Stimulated activated CD4-positive, alpha-beta T cell treated with anti-CD3 and anti-CD28 coated beads, Interleukin-15, amount 100 ng/mL, for 48 hours (primary cell): ENCODE data around the gene SLC35G2.
"Not testable (repeated sequence)": the region's sequence is repeated elsewhere in the genome, so short reads cannot be mapped to it uniquely, and the experiment has no call there.

Source experiments
- DNase-seq, 2 donors: peaks; one replicate each; pipeline ENCODE4 v3.0.0-alpha.2; 2020; ENCODE audit warnings: low read depth in 2 of 2

SLC35G2 gene

DNA sequence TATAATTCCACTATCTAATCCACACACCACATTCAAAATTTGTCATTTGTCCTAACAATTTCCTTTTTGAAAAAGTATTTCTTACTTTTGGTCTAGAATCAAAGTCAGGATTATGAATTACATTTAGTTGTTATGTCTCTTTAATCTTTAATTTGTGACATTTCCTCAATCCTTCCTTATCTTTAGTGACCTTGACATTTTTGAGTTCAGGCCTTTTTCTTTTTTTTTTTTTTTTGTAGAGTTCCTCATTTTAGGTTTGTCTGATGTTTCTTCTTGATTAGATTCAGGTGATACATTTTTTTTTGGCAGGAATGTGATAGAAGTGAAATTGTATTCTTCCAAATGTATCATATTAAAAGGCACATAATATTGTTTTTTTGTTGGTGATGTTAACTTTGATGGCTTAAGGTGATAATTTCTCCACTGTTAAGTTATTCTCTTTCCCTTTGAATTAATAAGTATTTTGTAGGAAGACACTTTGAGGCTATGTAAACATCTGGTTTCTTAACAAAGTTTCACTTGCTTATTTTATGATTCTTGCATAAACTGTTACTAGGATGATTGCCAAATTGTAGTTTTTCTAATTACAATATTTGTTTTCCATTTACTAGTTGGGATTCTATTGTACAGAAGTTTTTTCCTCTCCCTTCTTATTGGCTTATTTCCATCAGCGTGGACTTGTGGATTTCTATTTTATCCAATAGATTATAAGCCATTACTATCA, 16.3 kb downstream of the SLC35G2 start:
- no peak for DNase-seq

GRCh38 chr3:136835813-136836510, 17.0 kb downstream of the SLC35G2 start:
- no peak for DNase-seq

GRCh38 chr3:136836511-136837156, 17.7 kb downstream of the SLC35G2 start:
- DNase-seq: no peak

GRCh38 chr3:136838641-136839555, 20.0 kb downstream of the SLC35G2 start:
- DNase-seq: no peak

DNA sequence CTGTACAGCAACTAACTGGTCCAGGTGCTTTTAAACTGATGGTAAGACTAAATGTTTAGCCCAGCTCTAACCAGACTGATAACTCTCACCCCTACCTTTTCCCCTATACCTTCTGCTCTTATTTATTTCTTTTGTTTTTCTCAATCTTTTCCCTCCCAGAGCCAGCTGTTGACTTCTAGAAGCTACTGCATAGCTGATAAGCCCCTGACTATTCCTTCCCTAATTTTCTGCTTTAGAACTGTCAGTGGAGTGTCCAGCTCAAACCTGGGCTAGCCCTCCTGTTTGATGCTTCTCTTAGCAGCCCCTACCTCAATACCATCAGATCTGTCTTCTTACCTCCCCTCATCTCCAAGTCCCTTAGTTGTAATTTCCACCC, 20.6 kb downstream of the SLC35G2 start:
- no peak for DNase-seq

DNA sequence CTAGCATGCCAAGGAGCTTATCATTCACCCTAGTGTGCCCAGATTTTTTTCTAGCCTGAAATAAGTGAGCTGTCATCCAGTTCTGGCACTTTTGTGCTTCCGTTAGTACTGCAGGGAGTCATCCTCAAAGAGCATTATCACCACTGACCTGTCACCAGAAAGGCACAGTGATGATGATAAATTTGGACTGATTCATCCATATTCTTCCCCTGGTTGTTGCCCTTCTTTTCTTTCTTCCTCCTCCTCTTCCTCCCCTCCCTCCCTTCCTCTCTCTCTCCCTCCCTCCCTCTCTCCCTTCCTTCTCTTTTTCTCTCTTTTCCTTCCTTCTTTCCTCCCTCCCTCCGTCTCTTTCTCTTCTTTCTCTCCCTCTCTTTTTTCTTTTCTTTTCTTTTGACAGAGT, 21.3 kb downstream of the SLC35G2 start:
- no peak for DNase-seq

GRCh38 chr3:136842294-136842693, 23.4 kb downstream of the SLC35G2 start:
- DNase-seq: no peak

- no peak for DNase-seq
Observed at GRCh38 chr3:136844724-136845123, 25.8 kb downstream of the SLC35G2 start.

DNA sequence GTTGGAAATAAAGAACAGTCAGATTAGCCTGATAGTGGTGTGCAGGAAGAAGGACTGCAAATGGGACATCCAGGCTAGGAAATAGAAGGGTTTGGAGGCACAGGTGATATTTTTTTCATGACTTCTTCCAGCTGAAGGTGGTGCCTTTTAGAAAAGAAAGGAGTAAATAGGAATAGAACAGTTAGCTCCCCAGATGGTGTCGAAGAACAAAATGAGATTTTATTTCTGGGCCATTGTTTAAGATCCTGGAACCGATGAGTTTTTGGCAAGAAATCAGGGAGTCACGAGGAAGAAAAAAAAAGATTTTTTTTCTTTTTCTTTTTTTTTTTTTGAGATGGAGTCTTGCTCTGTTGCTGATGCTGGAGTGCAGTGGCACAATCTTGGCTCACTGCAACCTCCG, 33.3 kb downstream of the SLC35G2 start:
- no peak for DNase-seq

- DNase-seq: no peak
Observed at GRCh38 chr3:136856665-136857064, 37.7 kb downstream of the SLC35G2 start.

- DNase-seq: no peak
Observed at GRCh38 chr3:136858381-136858780, 39.5 kb downstream of the SLC35G2 start.

DNA sequence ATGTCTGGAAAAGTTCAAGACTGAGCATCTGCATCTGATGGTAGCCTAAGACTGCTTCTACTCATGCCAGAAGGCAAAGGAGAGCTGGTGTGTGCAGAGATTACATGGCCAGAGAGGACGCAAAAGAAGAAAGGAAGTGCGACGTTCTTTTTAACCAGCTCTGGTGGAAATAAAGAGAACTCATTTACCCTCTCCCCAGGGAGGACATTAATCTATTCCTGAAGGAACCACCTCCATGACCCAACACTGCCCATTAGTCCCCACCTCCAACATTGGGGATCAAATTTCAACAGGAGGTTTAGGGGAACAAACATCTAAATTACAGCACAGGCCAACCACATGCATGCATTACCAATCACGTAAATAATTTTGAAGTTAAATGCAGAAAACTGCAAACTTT, 41.6 kb downstream of the SLC35G2 start:
- DNase-seq: no peak

DNA sequence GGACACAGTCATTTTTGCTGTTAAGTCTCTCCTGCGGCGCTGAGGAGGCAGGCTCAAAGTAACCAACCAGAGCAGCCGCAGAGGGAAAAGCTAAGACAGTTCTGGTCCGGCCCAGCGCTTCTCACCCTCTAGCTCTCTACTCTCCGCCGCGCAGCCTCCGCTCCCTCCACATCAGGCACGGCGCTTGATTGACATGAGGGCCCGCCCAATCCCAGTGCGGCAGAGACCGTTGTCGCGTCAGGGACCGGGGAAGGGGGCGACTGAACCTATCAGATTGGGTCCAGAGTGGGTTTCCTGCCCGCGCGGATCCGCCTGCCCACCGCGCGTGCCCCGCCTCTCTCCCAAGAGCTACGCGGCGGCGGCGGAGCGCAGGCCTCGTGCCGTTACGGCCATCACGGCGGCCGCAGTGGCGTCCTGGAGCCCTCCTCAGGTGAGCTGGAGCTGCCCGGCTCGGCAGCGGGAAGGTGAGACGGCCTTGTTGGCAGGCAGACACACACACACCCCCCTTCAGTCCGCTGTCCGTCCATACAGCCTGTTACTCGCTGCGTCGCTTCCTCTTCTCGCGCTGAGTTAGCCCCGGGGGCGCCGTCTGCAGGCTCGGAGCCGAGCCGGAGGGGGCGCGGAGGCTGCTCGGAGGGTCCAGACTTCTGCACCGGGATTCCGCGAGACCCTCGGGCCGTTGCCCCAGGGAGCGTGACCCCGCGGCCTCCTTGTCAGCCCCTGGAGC, 43.1 kb downstream of the SLC35G2 start, which contains the start of gene NCK1:
Gene NCK1 (plus strand): TSS at position 319 of the 727 bp plus-strand sequence. CDS start 65,794 bp downstream, outside the sequence.
- DNase-seq: peak; percentile 96 to 97

GRCh38 chr3:136862617-136863322, 43.8 kb downstream of the SLC35G2 start:
- peak; percentile 14 to 33 for DNase-seq

GRCh38 chr3:136869282-136869681, 50.4 kb downstream of the SLC35G2 start:
- DNase-seq: no peak

DNA sequence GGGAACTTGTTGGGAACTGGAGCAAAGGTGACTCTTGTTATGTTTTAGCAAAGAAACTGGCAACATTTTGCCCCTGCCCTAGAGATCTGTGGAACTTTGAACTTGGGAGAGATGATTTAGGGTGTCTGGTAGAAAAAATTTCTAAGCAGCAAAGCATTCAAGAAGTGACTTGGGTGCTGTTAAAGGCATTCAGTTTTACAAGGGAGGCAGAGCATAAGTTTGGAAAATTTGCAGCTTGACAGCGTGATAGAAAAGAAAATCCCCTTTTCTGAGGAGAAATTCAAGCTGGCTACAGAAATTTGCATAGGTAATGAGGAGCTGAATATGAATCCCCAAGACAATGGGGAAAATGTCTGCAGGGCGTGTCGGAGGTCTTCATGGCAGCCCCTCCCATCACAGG, 53.3 kb downstream of the SLC35G2 start:
- not testable (repeated sequence) for DNase-seq

DNA sequence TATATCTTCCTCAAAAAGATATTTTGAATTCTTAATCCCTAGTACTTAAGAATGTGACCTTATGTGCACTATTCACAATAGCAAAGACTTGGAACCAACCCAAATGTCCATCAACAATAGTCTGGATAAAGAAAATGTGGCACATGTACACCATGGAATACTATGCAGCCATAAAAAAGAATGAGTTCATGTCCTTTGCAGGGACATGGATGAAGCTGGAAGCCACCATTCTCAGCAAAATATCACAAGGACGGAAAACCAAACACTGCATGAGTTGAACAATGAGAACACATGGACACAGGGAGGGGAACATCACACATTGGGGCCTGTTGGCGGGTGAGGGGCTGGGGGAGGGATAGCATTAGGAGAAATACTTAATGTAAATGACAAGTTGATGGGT, 60.6 kb downstream of the SLC35G2 start:
- not testable (repeated sequence) for DNase-seq

GRCh38 chr3:136882571-136882970, 63.6 kb downstream of the SLC35G2 start:
- no peak for DNase-seq

GRCh38 chr3:136883967-136884720, 65.2 kb downstream of the SLC35G2 start:
- no peak for DNase-seq
